Stimulated activated naive CD8-positive, alpha-beta T cell treated with anti-CD3 and anti-CD28 coated beads, Interleukin-15, Interleukin-2, amounts not matched to agents 100 ng/mL and 50 ng/mL, for 24 hours (primary cell): ENCODE data around the gene CAB39.

ENCODE experiments used
- H3K27ac Mint-ChIP-seq: one replicate; pipeline ENCODE4 v1.8.0; 2021; ENCODE audit warnings: mild to moderate bottlenecking, mixed read lengths
- H3K27me3 Mint-ChIP-seq: one replicate; pipeline ENCODE4 v1.8.0; 2021; ENCODE audit warnings: mixed read lengths
- H3K36me3 Mint-ChIP-seq: one replicate; pipeline ENCODE4 v1.8.0; 2021; ENCODE audit warnings: low read depth, mixed read lengths
- H3K4me1 Mint-ChIP-seq: one replicate; pipeline ENCODE4 v1.8.0; 2021; ENCODE audit warnings: low read depth, mixed read lengths
- H3K4me3 Mint-ChIP-seq: one replicate; pipeline ENCODE4 v1.8.0; 2021; ENCODE audit warnings: mild to moderate bottlenecking, mixed read lengths
- H3K9me3 Mint-ChIP-seq: one replicate; pipeline ENCODE4 v1.8.0; 2021; ENCODE audit warnings: mixed read lengths

CAB39 gene

DNA sequence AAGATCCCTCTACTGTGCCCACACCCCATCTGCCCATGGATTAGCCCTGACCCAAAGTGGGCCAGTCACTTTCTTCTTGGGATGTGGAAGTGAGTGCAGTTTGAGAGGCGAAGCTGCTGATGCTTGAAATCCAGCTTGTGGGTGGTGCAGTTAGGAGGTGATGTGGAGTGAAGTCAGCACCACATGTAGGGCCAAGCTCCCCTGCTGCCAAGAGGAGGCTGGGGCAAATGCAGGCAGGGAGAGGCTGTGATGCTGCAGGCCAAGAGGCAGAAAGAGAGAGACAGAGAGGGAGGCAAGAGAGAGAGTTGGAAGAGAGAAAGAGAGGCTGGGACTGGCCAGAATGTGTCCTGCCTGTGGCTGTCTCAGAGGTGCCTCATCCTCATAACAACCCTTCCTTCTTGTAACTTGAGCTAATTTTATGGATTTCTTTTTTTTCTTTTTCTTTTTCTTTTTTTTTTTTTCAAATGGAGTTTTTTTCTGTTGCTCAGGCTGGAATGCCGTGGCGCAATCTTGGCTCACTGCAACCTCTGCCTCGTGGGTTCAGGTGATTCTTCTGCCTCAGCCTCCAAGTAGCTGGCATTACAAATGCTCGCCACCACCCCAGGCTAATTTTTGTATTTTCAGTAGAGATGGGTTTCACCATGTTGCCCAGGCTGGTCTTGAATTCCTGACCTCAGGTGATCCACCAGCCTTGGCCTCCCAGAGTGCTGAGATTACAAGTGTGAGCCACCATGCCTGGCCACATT, 35.3 kb upstream of the CAB39 start:
- peaks cover 25% of the 10 kb centered on the region for H3K4me1 Mint-ChIP-seq
- H3K9me3 Mint-ChIP-seq: peaks cover 3% of the 10 kb centered on the region
- H3K27me3 Mint-ChIP-seq: no peaks in the 10 kb centered on the region
- H3K36me3 Mint-ChIP-seq: peaks cover 9% of the 10 kb centered on the region
- no peak overlapping the region for H3K4me3 Mint-ChIP-seq
- peak overlapping the region; percentile 59 for H3K27ac Mint-ChIP-seq

- no peaks in the 10 kb centered on the region for H3K27me3 Mint-ChIP-seq
- peaks cover 3% of the 10 kb centered on the region for H3K9me3 Mint-ChIP-seq
- peaks cover 9% of the 10 kb centered on the region for H3K36me3 Mint-ChIP-seq
- H3K4me3 Mint-ChIP-seq: no peak overlapping the region
- no peak overlapping the region for H3K27ac Mint-ChIP-seq
- peaks cover 25% of the 10 kb centered on the region for H3K4me1 Mint-ChIP-seq
Observed at GRCh38 chr2:230678018-230678417, 34.6 kb upstream of the CAB39 start.

GRCh38 chr2:230678451-230678850, 34.2 kb upstream of the CAB39 start:
- Mint-ChIP-seq H3K27me3 (no peaks in the 10 kb centered on the region), H3K36me3 (peaks cover 9% of the 10 kb centered on the region), H3K9me3 (peaks cover 3% of the 10 kb centered on the region), H3K4me1 (peaks cover 25% of the 10 kb centered on the region), H3K27ac (no peak overlapping the region), H3K4me3 (no peak overlapping the region)

GRCh38 chr2:230680463-230681170, 32.0 kb upstream of the CAB39 start:
- Mint-ChIP-seq H3K27ac (no peak overlapping the region), H3K4me3 (no peak overlapping the region), H3K9me3 (peaks cover 3% of the 10 kb centered on the region), H3K27me3 (no peaks in the 10 kb centered on the region), H3K36me3 (peaks cover 9% of the 10 kb centered on the region), H3K4me1 (peaks cover 35% of the 10 kb centered on the region)

- H3K27ac Mint-ChIP-seq: no peak overlapping the region
- peaks cover 3% of the 10 kb centered on the region for H3K9me3 Mint-ChIP-seq
- H3K4me3 Mint-ChIP-seq: no peak overlapping the region
- no peaks in the 10 kb centered on the region for H3K27me3 Mint-ChIP-seq
- peaks cover 9% of the 10 kb centered on the region for H3K36me3 Mint-ChIP-seq
- peaks cover 35% of the 10 kb centered on the region for H3K4me1 Mint-ChIP-seq
Observed at GRCh38 chr2:230681171-230681545, 31.5 kb upstream of the CAB39 start.

DNA sequence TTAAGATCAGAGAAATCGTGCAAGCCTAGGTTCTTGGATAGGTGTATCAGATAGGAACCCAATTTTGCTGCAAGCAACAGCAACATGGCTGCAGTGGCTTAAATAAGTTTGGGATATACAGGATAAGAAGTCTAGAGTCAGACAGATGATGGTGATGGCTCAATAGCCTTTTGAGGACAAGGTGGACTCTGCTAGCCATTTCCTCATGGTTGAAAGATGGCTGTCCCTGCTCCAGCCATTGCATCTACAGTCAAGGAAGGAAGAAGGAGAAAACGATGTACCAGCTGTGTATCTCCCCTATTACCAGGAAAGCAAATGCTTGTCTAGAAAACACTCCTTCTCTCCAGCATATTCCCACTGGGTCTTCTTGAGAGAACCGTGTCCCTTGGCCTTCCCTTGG, 30.1 kb upstream of the CAB39 start:
- peaks cover 31% of the 10 kb centered on the region for H3K4me1 Mint-ChIP-seq

DNA sequence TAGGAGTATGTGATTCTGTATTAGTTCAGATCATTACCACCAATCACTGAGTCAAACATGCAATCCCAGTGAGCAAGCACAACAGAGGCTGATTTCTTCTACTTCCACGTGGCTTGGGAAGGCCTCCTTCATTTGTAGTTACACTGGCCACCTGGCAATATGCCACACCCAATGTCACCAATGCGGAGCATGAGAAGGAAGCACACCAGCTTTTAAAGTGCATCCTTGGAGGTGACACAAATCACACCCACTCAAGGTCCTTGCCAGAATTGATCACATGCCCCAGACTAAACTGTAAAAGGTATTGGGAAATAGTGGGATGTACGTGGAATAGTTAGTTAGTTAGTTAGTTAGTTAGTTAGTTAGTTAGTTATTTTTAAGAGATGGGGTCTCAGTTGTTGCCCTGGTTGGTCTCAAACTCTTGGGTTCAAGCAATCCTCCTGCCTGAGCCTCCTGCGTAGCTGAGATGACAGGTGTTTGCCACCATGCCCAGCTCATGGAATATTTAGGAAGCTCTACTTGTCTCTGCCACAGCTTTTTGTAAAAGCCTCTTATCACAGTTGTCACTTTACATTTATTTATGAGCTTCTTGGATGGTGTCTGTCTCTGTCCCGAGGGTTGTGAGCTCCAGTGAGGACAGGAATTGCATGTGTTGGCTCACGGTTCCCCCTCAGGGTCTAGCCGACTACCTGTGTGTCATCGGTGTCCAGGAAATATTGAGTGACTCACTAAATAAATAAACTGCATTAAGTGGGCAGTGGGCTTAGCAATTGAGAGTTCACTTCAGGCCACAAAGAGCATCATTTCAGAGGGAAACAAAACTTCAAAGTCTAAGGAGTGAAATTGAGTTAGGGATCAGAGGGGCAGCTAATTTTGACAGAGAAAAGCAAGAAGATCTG, 28.1 kb upstream of the CAB39 start:
- Mint-ChIP-seq H3K36me3 (no peaks in the 10 kb centered on the region), H3K27ac (no peak overlapping the region), H3K4me1 (peaks cover 20% of the 10 kb centered on the region), H3K27me3 (no peaks in the 10 kb centered on the region), H3K4me3 (no peak overlapping the region), H3K9me3 (no peaks in the 10 kb centered on the region)

More for the DNA sequence above, 30.1 kb upstream of the CAB39 start:
- Mint-ChIP-seq H3K27me3 (no peaks in the 10 kb centered on the region), H3K27ac (no peak overlapping the region), H3K9me3 (no peaks in the 10 kb centered on the region), H3K4me3 (no peak overlapping the region), H3K36me3 (peaks cover 6% of the 10 kb centered on the region)

DNA sequence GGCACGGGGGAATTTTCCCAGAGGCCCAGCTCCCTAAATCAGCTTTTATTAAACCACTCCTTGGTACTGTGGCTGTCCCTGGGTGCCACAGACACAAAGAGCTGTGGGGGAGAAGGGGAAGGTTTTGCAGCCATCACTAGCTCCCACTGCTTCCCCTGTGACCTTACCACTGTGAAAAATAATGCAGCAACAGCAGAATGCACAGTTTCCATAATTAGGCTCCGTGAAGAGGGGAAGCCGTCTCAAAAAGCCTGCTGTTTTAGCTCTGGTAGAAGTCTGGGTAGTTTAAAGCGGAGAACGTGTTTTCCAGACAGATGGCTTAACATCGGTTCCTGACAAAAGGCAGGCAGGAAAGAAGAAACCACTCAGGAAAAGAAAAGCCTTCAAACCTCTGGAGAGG, 27.5 kb upstream of the CAB39 start:
- Mint-ChIP-seq H3K4me1 (peaks cover 20% of the 10 kb centered on the region), H3K27me3 (no peaks in the 10 kb centered on the region), H3K36me3 (no peaks in the 10 kb centered on the region), H3K9me3 (no peaks in the 10 kb centered on the region), H3K27ac (no peak overlapping the region), H3K4me3 (no peak overlapping the region)

GRCh38 chr2:230687498-230687897, 25.1 kb upstream of the CAB39 start:
- Mint-ChIP-seq H3K27me3 (no peaks in the 10 kb centered on the region), H3K9me3 (no peaks in the 10 kb centered on the region), H3K4me1 (peaks cover 10% of the 10 kb centered on the region), H3K36me3 (no peaks in the 10 kb centered on the region), H3K4me3 (no peak overlapping the region), H3K27ac (no peak overlapping the region)

DNA sequence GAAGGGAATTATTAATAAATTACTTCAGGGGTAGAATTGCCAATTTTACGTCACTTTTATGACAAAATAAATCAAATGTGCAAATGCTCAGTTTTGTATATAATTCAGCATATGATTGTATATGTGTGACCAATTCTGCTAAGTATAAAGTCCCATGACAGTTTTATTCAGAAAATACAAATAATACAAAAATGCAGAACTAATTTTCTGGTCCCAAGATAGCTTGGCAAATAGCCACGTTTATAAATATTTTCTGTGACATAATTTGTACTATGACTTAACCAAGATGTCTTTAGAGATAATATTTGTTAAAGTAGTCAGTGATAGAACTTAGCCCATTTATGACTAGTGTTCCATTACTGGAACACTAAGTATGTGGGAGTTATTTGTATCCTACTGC, 24.2 kb upstream of the CAB39 start:
- Mint-ChIP-seq H3K36me3 (no peaks in the 10 kb centered on the region), H3K27me3 (no peaks in the 10 kb centered on the region), H3K4me1 (peaks cover 10% of the 10 kb centered on the region), H3K4me3 (no peak overlapping the region), H3K27ac (no peak overlapping the region), H3K9me3 (no peaks in the 10 kb centered on the region)

DNA sequence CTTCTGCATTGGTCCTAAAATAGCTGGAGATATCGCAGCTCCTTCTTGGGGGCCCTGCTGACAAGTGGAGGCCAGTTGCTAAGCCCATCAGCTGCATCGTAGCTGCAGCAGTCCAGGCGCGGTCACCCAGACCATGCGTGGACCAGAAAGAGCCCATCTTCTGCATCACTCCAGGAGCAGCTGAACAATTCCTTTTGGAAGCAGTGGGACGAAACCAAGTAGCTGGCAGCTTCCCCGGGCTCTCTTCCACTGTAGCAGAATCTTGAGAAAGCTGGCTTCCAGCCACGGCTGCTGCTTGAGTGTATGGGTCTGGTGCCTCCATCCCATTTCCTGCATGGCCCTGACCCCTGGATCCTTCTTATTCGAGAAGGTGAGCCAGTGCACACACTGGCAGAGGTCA, 22.2 kb upstream of the CAB39 start:
- peaks cover 6% of the 10 kb centered on the region for H3K4me1 Mint-ChIP-seq
- H3K4me3 Mint-ChIP-seq: no peak overlapping the region
- H3K9me3 Mint-ChIP-seq: no peaks in the 10 kb centered on the region
- H3K36me3 Mint-ChIP-seq: no peaks in the 10 kb centered on the region
- H3K27ac Mint-ChIP-seq: no peak overlapping the region
- no peaks in the 10 kb centered on the region for H3K27me3 Mint-ChIP-seq

DNA sequence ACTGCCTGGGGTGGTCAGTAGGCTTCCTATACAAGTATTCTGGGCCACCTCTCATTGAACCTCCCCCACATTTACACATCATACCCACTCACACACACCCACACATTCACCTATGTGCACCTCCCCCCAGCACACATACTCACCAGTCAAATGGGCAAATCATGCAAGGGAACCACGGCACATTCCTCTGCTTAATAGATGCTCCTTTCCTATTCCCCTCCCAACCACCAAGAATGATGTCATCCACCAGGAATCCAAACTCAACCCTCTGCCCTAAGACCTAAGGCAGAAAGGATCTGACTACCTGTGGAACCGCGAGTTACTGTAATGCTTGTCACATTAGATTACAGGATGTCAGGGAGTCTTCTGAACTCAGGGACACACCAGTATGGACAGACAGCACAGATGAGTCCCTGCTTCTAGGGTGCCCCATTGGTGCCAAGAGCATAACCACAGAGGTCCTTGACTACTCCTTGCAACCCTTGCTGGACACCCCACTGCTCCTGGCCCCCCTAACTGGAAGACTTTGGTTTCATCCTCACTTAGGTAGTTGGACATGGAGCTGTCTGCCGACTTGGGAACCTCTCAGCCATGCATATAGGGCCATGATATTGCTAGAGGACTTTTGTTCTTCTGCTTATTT, 21.5 kb upstream of the CAB39 start:
- Mint-ChIP-seq H3K27me3 (no peaks in the 10 kb centered on the region), H3K27ac (no peak overlapping the region), H3K4me1 (peaks cover 4% of the 10 kb centered on the region), H3K9me3 (no peaks in the 10 kb centered on the region), H3K4me3 (no peak overlapping the region), H3K36me3 (no peaks in the 10 kb centered on the region)

DNA sequence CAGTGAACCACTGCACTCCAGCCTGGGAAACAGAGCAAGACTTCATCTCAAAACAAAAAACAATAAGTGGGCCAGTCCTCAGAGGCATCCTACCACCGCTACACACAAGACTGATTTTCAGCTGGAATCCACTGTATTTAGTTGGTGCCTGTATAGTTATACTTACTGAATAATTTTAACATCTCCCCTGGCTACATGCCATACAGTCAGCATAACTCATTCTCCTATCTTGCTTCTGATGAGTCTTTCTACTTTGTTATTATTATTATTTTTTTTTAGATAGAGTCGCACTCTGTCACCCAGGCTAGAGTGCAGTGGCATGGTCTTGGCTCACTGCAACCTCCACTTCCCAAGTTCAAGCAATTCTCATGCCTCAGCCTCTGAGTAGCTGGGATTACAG, 19.9 kb upstream of the CAB39 start:
- Mint-ChIP-seq H3K27ac (no peak overlapping the region), H3K9me3 (no peaks in the 10 kb centered on the region), H3K27me3 (no peaks in the 10 kb centered on the region), H3K36me3 (no peaks in the 10 kb centered on the region), H3K4me1 (peaks cover 11% of the 10 kb centered on the region), H3K4me3 (no peak overlapping the region)

DNA sequence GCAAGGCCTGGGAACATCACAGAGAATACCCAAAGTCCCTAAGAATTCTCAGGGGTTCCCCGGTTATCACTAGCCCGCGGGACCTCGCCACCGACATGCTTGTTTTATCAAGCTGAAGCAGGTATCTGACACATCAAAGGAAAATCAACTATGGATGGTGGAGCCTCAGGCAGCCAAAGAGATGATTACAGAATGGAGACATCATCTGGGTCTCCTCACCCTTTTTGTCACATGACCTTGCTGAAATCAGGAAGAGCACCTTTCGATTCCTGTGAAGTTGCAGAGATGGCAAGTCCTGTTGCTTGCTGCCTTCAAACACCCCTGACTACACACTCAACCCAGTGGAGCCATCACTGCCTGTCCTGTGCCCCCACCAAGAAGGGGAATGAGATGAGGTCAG, 19.2 kb upstream of the CAB39 start:
- Mint-ChIP-seq H3K4me3 (no peak overlapping the region), H3K36me3 (no peaks in the 10 kb centered on the region), H3K9me3 (no peaks in the 10 kb centered on the region), H3K4me1 (peaks cover 14% of the 10 kb centered on the region), H3K27ac (no peak overlapping the region), H3K27me3 (no peaks in the 10 kb centered on the region)

DNA sequence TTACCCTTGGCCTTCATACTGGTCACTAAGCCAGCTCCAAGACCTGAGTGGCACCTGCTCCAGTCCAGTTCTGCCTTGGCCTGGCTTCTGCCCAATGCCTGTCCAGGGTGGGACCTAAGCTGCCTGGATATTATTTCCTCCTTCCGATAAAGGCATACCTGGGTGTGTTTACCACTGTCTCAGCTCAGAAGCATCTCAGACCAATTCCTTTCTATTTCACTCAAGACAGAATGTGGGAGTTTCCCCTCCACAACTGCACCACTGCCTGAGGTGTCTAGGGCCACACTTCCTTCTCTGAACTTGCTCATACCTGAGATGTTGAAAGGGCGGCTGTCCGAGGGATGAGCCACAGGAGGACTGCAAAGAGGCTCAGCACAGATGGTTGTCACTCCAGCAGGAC, 18.4 kb upstream of the CAB39 start:
- Mint-ChIP-seq H3K4me3 (no peak overlapping the region), H3K4me1 (peaks cover 14% of the 10 kb centered on the region), H3K27ac (no peak overlapping the region), H3K9me3 (no peaks in the 10 kb centered on the region), H3K27me3 (no peaks in the 10 kb centered on the region), H3K36me3 (no peaks in the 10 kb centered on the region)
